Epithelial cell of proximal tubule (primary cell): Measurements from ENCODE around the gene ARL4C. TPM values are rescaled to one million over a fixed set of nuclear protein-coding genes. Genes with fewer than 3 reads are reported as not detected.
A peak's percentile ranks its signal among the peaks of the same experiment; 100 is the strongest.

Source experiments
- DNase-seq: peaks from one replicate; pipeline ENCODE4 v3.0.0-alpha.2; 2011; ENCODE audit warnings: low read depth
- H3K4me3 ChIP-seq: 2 replicates; pipeline ENCODE4 v1.5.1; 2011; ENCODE audit warnings: low read depth, mild to moderate bottlenecking, low read length
- CTCF ChIP-seq: conservative IDR thresholded peaks from 2 replicates; pipeline ENCODE4 v1.5.1; 2012; ENCODE audit warnings: low read depth, mild to moderate bottlenecking, low read length
- total RNA-seq: library from RNA; depleted of rRNA; stranded (reverse); fragments of >200 nt; gene quantifications from 2 replicates; pipeline ENCODE4 v1.2.3, GENCODE V29; 2015

The ARL4C gene
- total RNA-seq, 1 donor from 2014 or later = 123 TPM

GRCh38 chr2:234497594-234498235 is 834 bp upstream of the ARL4C start:
- no peak for DNase-seq
- H3K4me3 ChIP-seq = peak overlapping the region; percentile 48
- TF ChIP-seq CTCF = no peak

- no peak for DNase-seq
- no peak for TF ChIP-seq CTCF
- H3K4me3 ChIP-seq = peak overlapping the region; percentile 99
These were observed 636 bp downstream of the ARL4C start for GRCh38 chr2:234496055-234496834.

GRCh38 chr2:234495251-234496054 is 1.4 kb downstream of the ARL4C start:
- TF ChIP-seq CTCF = no peak
- DNase-seq = no peak

GRCh38 chr2:234494361-234495250 is 2.3 kb downstream of the ARL4C start:
- peak overlapping the region; percentile 99 for H3K4me3 ChIP-seq
- no peak for DNase-seq
- no peak for TF ChIP-seq CTCF

More at GRCh38 chr2:234495251-234496054, 1.4 kb downstream of the ARL4C start:
- H3K4me3 ChIP-seq = peak overlapping the region; percentile 99

GRCh38 chr2:234493796-234494195 is 3.1 kb downstream of the ARL4C start:
- no peak for DNase-seq
- no peak for TF ChIP-seq CTCF
- H3K4me3 ChIP-seq = peak overlapping the region; percentile 99

- TF ChIP-seq CTCF = no peak
- H3K4me3 ChIP-seq = peak overlapping the region; percentile 99
- DNase-seq = no peak
These were observed 4.0 kb downstream of the ARL4C start for GRCh38 chr2:234492717-234493485.
